Tongue (tissue), 2 donors: ENCODE measurements around the gene SVIL. TPM values are rescaled to one million over a fixed set of nuclear protein-coding genes. Genes with fewer than 3 reads are reported as not detected.
"Not testable (repeated sequence)": the region's sequence is repeated elsewhere in the genome, so short reads cannot be mapped to it uniquely, and the experiment has no call there.

ENCODE experiments used
- DNase-seq: peaks from one replicate; pipeline ENCODE4 v3.0.0-alpha.2; 2015
- total RNA-seq: library from RNA; depleted of rRNA; stranded (reverse); fragments of >200 nt; gene quantifications from one replicate; pipeline ENCODE4 v1.2.3, GENCODE V29; 2014

Gene SVIL
- total RNA-seq, 1 donor from 2014 or later = 424 TPM

DNA sequence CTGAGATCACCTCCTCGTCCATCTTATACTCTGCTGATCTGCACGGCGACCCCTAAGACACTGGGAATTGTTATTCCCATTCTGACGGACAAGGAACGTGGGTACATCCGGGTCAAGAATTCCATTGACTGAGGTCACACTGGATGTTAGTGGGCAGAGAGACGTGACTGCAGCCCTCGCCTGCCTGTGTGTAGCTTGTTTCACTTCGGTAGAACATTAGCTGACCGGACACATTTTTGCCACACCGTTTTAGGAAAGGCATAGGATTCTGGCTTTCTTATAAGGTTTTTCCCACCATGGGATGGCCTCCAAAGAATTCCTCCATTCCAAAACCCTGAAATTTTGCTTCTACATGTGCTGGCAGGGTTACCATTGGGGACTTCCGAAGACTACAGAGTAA lies 118.9 kb downstream of the SVIL start:
- not testable (repeated sequence) for DNase-seq

DNA sequence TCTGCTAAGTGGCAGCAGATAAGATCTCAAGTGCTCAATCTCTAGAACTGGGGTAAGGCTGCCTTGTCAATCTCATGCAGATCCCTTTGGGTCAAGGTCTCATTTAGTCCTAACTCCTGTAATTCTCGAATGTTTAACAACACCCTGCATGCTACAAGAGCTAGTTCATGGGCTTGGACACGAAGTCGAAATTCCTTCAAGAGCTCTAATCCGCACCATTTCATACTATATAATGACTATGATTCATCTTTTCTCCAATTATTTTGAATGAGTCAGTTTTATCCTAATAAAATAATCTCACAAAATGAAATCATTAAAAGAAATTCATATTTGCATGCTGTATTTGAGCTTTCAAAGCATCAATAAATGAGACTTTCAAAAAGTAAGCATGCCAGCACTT lies 119.7 kb downstream of the SVIL start:
- DNase-seq = not testable (repeated sequence)

DNA sequence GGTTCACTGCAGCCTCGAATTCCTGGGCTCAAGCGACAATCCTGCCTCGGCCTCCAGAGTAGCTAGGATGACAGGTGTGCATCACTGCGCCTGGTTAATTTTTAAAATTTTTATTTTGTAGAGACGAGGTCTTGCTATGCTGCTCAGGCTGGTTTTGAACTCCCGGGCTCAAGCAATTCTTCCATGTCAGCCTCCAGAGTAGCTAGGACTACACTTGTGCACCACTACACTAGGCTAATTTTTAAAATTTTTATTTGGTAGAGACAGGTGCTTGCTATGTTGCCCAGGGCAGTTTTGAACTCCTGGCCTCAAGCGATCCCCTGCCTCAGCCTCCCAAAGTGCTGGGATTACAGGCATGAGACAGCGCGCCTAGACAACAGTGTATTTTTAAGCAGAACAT lies 120.5 kb downstream of the SVIL start:
- DNase-seq = no peak

DNA sequence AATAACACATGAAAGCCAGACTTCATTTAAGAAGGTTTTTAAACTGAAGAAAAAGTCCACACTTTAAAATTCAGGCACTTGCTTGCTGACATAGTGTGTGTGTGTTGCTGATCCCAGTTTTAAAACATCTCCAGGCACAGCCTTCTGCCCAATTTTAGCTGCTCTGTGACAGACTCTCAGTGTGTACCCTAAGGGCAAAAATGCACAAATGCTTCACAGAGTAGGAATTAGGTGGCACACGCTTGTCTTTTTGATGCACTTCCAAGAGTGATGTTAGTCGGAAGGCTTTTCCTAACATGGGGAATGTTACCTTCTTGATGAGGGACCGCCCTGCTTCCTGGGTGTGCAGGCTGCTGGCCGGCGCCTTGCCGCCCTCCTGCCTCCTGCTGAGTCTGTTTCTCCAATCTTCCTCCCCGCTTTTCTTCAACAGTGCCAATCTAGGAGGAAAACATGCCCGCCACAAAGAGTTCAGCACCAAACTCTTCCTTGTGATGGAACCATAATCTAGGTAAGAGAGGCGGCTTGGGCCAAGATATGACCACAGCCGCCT lies 122.3 kb downstream of the SVIL start:
- DNase-seq = no peak

DNA sequence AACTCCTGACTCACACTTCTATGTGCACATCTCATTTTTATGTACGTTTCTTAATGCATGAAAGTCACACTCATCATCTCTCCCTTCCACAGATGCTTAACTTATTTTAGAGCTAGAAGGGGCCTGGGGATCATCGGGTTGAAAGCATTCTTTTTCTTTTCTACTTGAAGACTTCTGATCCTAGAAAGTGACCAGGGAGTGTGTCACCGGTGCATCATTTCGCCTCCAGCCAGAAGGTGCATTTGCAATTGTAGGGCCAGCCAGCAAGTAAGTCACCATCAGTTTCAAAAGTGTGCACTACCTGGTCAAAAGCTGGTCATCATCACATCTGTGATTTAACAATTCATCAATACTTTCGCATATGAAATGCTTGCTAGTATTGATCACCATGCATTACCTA lies 123.0 kb downstream of the SVIL start:
- DNase-seq = not testable (repeated sequence)

DNA sequence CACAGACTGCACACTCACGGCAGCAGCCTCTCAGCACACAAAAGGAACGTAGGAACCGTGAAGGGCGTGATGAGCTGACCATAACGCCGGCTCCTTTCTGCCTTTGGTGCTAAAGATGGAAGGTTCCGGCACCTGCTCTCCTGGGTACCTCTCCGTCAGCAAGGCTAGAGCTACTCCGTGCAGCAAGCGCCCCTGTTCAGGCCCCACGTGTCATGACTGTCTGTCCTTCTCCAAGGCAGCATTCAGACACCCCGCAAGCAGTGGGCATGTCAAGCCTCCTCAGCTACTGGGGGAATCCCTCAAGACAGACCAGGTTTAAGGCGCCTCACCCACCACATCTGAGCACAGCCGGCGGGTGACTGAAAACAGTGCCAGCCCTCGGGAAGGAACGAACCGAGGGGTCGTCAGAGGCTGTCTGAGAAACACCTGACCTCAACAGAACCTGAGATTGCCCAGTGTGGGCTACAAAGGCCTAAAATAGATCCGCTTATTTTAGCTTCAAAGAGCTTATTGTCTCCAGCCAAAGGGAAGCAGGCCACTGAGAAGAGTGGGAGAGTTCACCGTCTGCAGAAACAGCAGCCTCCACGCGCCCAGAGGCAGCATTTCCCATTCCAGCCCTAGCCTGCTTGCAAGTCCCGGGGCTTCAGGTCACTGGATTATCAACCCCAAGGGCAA lies 124.2 kb downstream of the SVIL start:
- DNase-seq = not testable (repeated sequence)

DNA sequence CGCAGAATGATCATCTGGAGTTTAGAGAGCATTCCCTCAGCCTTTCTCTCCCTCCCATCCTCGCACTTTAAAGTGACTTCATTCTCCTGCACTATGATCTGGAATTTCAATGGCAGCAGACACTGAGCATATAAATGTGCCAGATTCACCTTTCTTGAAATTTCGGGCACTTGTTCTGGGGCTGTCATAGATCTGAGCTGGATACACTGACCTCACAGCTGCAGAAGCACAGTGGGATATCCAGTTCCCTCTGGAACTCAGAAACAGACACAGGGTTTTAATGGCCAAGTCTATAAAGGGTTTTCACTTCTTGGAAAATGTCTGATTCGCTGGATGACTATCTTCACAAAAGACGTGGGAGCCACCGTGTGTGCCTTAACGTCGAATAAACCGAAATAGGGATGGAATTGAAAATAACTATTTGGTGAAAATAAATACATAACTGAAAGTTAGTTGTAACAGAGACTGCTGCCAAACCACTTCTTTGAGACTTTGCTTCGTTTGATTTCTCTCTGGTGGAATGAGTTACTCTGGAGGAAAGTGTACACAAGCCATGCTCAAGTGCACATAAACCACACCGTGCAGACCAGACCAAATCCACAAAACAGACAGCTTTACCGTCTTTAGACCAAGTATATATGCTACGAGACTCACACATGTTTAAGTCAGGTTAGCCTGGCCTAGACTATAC lies 126.1 kb downstream of the SVIL start:
- no peak for DNase-seq

DNA sequence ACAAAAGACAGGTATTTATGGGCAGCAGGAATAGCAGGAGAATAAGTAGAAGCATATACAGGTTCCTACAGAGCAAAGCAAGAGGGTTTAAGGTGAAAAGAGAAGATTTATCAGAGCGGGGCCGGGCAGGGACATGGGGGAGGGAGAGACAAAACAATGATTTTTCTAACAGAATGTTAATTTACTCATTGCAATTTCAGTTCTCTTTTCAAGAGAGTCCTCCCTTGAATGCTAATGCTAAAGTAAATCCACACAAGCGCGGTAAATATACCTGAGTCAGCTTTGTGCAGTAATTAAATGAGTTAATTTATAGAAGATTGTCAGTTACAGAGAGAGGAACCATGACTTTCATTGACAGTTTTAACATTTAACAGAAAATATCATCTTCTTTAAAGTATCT lies 127.0 kb downstream of the SVIL start:
- not testable (repeated sequence) for DNase-seq

DNA sequence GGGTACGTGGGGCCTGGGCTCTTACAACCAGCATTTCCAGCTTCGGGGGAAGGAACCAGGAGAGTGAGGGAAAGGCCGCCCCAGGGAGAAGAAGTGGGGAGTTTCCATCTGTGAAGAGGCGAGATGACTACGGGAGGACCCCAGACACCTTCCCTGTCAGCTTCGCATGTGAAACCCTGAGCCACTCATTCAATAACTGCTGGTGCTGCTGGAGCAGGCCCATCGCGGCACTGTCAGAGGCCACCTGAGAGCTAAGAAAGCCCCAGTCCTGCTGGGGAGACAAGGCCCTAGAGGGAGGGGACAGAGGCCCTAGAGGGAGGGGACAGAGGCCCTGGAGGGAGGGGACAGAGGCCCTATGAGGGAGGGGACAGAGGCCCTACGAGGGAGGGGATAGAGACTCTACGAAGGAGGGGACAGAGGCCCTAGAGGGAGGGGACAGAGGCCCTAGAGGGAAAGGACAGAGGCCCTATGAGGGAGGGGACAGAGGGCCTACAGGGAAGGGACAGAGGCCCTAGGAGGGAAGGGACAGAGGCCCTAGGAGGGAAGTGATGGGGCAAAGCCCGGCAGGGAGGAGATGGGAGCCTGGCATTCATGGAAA lies 128.3 kb downstream of the SVIL start:
- DNase-seq = not testable (repeated sequence)

DNA sequence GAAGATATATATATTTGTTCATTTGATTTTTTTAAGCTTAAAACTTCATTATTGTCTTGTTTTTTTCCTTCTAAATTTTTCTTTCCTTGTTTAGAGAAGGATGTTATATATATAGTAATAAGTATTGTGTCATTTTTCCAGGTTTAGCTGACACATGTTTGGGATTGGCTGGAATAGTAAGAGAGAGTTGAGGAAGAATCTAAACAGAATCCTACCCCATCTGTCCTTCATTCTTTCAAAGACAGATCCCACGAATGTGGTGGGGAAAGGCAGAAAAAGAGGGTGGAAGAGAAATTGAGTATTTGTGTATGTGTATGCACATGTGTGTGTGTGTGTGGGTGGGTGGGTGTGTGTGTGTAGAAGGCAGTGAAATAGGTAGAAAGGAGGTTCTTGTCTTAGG lies 132.4 kb downstream of the SVIL start:
- DNase-seq = no peak

DNA sequence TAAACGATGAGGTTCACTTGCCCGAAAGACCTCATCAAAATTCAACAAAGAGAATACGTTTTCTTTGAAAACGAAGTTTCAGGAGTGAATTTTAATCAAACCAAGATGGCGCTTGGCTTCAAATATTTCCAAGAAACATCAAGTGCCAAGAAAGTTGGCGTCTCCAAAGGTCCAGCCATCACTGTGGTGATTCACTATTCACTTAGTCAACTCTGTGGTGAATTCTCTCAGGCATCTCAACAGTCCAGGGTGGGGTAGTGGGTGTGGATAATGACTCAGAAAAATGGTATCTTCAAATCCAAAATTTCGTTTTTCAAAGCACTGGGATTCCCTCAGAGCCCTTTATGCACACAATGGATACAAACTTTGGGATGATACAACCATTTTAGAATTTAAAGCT lies 133.1 kb downstream of the SVIL start:
- no peak for DNase-seq

DNA sequence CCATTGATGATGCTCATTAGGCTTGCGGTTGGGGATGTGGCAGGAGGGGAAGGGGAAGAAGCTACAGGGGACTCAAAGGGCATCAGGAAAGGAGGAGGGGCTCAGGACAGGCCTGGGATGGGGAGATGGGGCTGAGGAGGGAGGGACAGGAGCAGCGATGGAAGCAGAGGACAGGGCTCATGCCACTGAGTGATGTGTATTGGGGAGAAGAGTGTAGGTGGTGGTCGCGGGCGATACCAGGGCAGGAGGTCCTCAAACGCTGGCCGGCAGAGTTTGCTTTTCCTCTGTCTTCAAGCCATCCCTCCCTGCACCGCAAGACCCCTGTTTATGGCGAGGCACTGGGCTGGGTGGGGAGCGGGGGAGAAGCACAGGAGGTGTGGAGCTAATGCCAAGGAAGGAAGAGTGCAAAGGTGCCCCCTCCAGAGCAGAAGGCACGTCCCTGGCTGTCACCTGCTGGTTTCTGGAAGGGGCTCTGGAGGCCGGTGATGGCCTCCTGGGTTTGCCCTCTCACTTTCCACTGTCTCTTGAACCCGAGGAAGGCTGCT lies 134.7 kb downstream of the SVIL start:
- DNase-seq = no peak

DNA sequence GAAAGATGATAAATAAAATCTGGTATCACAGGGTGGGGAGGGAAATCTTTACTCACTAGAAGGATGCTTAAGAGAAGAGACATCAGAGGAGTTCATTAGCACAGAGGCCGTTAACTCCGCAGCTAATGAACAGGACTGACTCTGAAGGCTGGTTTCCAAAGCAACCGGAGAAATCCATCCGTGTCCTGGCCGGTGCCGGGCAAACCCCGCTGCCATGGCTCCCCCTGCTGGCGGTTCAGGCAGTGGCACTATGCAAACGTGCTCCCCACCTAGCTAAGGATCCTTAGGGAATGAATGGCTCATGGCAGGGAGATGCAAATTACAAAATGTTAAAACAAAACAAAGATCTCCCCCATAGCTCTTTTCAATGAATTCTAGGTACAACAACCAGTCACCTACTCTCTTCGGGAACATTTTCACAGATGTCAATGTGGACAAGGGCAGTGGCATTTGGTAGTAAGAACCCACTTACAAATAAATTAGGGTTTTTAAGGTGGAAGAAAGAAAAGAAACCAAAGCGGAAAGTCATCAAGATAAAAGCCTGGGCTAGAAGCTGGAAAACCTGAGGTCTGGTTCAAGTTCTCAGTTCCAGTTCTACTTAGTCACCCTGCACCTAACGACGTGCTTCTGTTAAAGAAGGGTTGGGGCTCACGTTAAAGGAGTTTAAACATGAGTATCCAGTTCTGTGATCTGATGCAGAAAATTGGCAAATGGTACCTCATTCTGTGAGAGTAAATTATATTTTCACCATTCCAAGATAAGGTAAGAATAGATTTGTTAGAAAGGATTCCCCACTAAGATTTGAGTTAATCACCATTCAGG lies 138.2 kb downstream of the SVIL start:
- peak; percentile 74 for DNase-seq

DNA sequence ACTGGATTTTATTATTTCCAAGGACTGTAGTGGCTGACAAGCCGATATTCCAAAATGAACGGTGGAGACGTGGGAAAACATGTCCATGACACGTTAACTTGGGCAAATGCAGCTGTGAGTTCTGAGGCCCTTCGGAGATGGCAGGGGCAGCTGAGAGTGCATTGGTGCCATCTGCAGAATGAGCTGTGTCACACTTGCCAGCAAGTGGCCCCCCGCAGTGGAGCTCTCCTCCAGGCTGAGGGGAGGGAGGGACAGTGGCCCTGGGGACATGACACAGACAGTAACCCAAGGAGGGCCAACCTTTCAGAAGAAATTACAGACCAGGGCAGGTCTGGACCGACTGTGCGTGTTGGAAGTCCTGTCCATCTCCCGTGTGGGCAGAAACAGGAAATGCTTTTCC lies 139.4 kb downstream of the SVIL start:
- DNase-seq = no peak

DNA sequence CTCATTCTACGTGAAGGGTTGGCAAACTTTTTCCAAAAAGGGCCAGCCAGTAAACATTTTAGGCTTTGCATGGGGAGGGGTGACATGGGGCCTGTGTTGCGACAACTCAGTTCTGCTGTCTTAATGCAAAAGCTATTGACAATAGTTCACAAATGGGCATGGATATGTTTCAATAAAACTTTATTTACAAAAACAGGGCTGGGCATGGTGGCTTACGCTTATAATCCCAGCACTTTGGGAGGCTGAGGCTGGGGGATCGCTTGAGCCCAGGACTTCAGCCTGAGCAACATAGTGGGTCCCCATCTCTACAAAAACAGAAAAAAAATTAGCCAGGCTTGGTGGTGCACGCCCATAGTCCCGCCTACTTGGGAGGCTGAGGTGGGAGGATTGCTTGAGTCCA lies 141.1 kb downstream of the SVIL start:
- DNase-seq = no peak

DNA sequence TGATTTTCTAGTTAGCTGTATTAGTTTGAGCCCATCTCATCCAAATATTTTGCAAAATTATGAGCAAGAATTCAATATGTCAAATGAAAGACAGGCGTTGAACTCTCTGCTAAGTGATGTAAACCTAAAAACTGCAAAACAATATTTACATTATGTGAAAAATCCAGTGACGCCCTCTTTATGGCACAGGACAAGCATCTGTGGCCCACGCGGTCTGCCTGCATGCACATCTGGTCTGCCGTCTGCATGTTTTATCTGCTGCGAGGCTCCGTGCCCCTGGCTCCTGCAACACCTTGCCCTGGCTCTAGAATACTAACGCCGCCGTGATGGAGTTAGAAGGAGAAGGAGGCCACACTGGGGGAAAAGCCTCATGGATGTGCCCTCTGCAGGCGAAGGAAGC lies 142.0 kb downstream of the SVIL start:
- no peak for DNase-seq

DNA sequence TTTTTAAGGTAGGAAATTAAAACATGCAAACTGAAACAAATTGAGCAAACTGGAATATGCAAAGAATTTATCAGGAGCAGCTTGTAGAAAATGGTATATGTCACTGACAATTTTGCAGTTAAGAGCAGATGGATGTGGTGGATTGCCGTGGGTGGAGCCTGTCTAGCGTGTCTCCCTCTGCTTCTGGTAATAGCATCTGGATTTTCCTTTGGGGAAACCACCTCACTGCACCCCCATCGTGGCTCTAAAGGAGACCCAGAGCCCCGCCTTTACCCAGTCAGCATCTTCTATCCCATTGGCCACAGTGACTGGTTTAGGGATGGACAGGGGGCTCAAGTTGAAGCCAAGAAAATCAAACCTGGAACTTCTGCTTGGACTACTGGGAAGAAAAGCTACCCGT lies 142.9 kb downstream of the SVIL start:
- no peak for DNase-seq

DNA sequence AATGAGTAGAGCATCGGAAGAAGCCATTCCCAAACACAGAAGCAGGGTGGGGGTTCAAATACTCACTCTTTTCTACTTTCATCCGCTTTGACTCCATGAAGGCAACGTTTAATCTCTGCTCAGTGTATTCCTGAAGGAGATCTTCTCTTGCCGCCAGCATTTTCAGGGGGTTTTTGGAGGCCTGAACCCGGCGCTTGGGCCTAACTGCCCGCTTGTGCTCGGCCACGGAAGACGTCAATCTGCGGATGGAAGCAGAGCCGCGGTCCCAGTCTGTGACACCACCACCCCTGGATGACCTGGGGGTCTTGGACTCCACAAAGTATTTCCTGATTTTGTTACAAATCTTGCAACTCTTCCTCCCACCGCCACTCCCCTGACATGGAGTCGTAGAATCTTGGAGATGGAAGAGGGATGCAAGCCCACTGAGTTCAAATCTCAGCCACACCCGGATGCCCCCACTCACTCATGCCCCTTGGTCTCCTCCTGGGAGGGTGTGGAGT lies 143.9 kb downstream of the SVIL start:
- DNase-seq = not testable (repeated sequence)

DNA sequence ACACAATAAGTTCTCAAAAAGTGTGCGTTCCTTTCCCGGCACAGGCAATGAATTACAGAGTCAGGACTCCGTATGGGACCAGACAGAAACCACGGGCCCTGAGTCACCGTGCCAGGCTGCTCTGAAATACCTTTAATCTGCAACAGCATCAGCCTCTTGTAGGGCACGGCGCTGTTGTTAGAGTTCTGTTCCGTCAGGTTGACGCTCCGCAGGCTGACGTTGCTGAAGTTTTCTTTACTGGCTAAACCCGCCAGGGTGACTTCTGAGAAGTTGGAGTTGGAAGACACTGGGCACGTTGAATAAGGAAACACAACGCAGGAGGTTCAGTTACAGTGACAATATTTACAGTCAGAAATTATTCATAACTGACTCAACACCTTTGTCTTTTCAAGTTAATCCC lies 146.3 kb downstream of the SVIL start:
- DNase-seq = not testable (repeated sequence)

DNA sequence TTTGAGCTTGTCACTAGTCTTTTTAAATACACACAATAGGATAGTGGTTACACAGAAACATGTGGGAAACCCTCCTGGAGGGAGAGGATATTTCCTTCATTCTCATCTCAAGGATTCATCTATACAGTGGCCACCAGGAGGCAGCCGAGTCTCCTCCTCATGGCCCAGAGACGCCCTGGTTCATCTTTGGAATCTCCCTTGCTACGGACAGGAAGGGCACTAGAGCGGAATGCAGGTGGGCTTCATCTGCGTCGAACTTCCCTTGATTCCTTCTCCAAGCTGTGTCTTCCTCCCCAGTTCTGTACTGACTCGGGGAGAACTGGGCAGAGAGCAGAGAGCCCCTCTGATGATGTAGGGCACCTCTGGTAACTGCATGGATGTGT lies 146.9 kb downstream of the SVIL start:
- DNase-seq = not testable (repeated sequence)

DNA sequence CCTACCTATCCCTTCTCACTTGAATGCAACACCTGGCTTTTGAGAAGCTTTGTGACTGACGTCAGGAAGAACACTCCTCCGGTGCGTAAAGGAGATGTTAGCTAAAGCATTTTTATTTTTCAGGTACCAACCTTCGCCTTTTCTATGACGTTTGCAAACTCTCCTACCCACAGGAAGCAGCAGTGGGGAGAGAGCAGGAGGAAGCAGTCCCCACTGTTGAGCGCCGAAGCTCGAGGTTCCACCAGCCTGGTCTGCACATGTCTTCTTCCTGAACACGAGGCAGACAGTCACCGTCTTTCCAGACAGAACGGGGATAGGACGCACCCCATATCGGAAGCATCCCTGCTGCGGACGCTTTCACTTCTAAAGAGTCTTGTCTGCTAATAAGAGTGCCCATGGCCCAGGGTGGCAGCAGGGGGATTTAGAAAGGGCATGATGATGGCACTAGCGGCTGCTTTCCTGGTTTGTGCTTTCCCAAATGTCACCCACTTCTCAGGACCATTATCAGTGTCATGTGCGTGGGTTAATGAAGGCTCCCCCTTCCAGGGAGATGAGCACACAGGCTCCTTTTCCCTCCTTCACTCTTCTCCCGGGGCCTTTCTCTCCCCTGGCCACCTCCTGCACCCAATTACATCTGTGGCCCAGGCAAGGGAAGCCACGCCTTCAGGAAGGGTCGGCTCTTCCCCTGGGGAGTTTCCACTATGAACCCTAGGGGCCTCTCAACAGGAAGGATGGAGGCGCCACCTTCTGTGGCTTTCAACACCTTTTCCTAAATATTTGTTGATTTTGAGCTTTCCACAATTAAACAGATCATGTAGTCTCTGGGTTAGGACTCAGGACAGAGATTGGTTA lies 147.5 kb downstream of the SVIL start:
- not testable (repeated sequence) for DNase-seq
